GM12878 (cell line): Measurements from ENCODE around the gene MGAT5. TPM values are rescaled to one million over a fixed set of nuclear protein-coding genes. Genes with fewer than 3 reads are reported as not detected.

Experiments used
- ATAC-seq: fragments of 200-7000 bp; cut with Tn5 transposase; 3 replicates; pipeline ENCODE4 v1.9.1; 2020; ENCODE audit warnings: mild to moderate bottlenecking, moderate library complexity
- BruUV-seq: library from RNA; stranded (reverse); fragments of 400-500 nt; replicated peaks from 2 replicates; lab custom pipeline; 2021; lab: Mats Ljungman, UMichigan
- CTCF ChIA-PET: fragments of 300-600 bp; sonication (Branson Sonifier 250); formaldehyde crosslinking; extraction: SDS; loops from one replicate; lab custom pipeline; 2021; ENCODE audit warnings: inconsistent platforms; lab: Yijun Ruan, JAX
- POLR2A ChIA-PET: fragments of 350-600 bp; formaldehyde crosslinking; extraction: SDS; loops from one replicate; lab custom pipeline; 2021; ENCODE audit warnings: inconsistent platforms; lab: Charles Lee
- RAD21 ChIA-PET: fragments of 300-600 bp; sonication (Branson Sonifier 250); formaldehyde crosslinking; loops from one replicate; lab custom pipeline; 2023; ENCODE audit warnings: antibody characterized with exemption; ENCODE audit not compliant: unreplicated experiment; lab: Charles Lee
- SMC1A ChIA-PET: fragments of 300-600 bp; sonication (Branson Sonifier 250); formaldehyde crosslinking; loops from one replicate; lab custom pipeline; 2023; ENCODE audit not compliant: unreplicated experiment, uncharacterized antibody; lab: Charles Lee
- DNase-seq: peaks from one replicate; pipeline ENCODE4 v3.0.0-alpha.2; 2011; ENCODE audit warnings: low read depth, low spot score
- FAIRE-seq: peaks from 3 replicates; lab custom pipeline; 2011; peaks lifted over from hg19 to GRCh38; lab: Jason Lieb, UNC
- H2AFZ ChIP-seq: 2 replicates; pipeline ENCODE4 v1.6.0; 2011; ENCODE audit warnings: low read depth, low read length, control low read depth; ENCODE audit not compliant: control insufficient read depth
- H3K27ac ChIP-seq: 2 replicates; pipeline ENCODE4 v1.5.1; 2011; ENCODE audit warnings: control low read depth; ENCODE audit not compliant: control insufficient read depth, insufficient read depth
- H3K27me3 ChIP-seq, 2 experiments: replicated peaks in 1 of 2; 2 replicates each; pipeline versions ENCODE4 v1.6.0 to v1.6.1; 2011; ENCODE audit warnings: low read length in 1 of 2; ENCODE audit not compliant: control insufficient read depth in 2 of 2, insufficient read depth in 2 of 2
- H3K36me3 ChIP-seq, 2 experiments: 2 replicates each; pipeline ENCODE4 v1.5.1; 2011; ENCODE audit warnings: low read length in 1 of 2; ENCODE audit not compliant: control insufficient read depth in 2 of 2, insufficient read depth in 2 of 2
- H3K4me1 ChIP-seq: 2 replicates; pipeline ENCODE4 v1.6.1; 2011; ENCODE audit warnings: mild to moderate bottlenecking, low read length, moderate library complexity, mixed read lengths; ENCODE audit not compliant: control insufficient read depth, insufficient read depth
- H3K4me2 ChIP-seq: 2 replicates; pipeline ENCODE4 v1.6.0; 2011; ENCODE audit warnings: control low read depth; ENCODE audit not compliant: control insufficient read depth, insufficient read depth
- H3K4me3 ChIP-seq: fragments of 200-600 bp; sonication (generic); 2 replicates; pipeline ENCODE4 v1.5.1; 2016
- H3K79me2 ChIP-seq: 2 replicates; pipeline ENCODE4 v1.6.0; 2011; ENCODE audit warnings: low read length; ENCODE audit not compliant: control insufficient read depth, insufficient read depth
- H3K9ac ChIP-seq: 2 replicates; pipeline ENCODE4 v1.8.0; 2011; ENCODE audit warnings: low read length, control low read depth, mixed read lengths; ENCODE audit not compliant: control insufficient read depth, insufficient read depth
- H3K9me3 ChIP-seq: replicated peaks from 3 replicates; pipeline ENCODE4 v1.5.1; 2011; ENCODE audit warnings: mild to moderate bottlenecking, low read length; ENCODE audit not compliant: control insufficient read depth, insufficient read depth
- H4K20me1 ChIP-seq: 2 replicates; pipeline ENCODE4 v1.6.0; 2011; ENCODE audit not compliant: control insufficient read depth, insufficient read depth
- ATF3 ChIP-seq: IDR thresholded peaks from 2 replicates; pipeline ENCODE4 v1.6.1; 2011; ENCODE audit warnings: low read depth, mild to moderate bottlenecking, low read length, moderate library complexity, borderline replicate concordance; ENCODE audit errors: extremely low read depth
- JUNB ChIP-seq: IDR thresholded peaks from 2 replicates; pipeline ENCODE4 v1.6.1; 2016; ENCODE audit warnings: antibody characterized with exemption, mild to moderate bottlenecking
- SIX5 ChIP-seq: IDR thresholded peaks from 2 replicates; pipeline ENCODE4 v1.6.1; 2011; ENCODE audit warnings: mild to moderate bottlenecking, low read depth, low read length, moderate library complexity; ENCODE audit not compliant: severe bottlenecking
- SPI1 ChIP-seq: IDR thresholded peaks from 2 replicates; pipeline ENCODE4 v1.6.1; 2011; ENCODE audit warnings: low read depth, mild to moderate bottlenecking, low read length, moderate library complexity, borderline replicate concordance; ENCODE audit not compliant: insufficient read depth
- ZNF274 ChIP-seq: IDR thresholded peaks from one replicate; pipeline ENCODE4 v1.8.0; 2011; ENCODE audit not compliant: insufficient read length, insufficient read depth
- ZSCAN29 ChIP-seq: fragments of 450-650 bp; IDR thresholded peaks from 2 replicates; pipeline ENCODE4 v1.6.1; 2017; ENCODE audit warnings: mild to moderate bottlenecking, moderate library complexity
- WGBS: methylation state at CpG from one replicate; pipeline ENCODE4 v1.1.6; 2016; ENCODE audit warnings: low lambda C conversion rate; ENCODE audit not compliant: insufficient replicate concordance, insufficient coverage; ENCODE audit errors: missing lambda C conversion rate; 5-methylcytosine and 5-hydroxymethylcytosine counted together
- in situ Hi-C: fragments of 300-500 bp; cut with MboI; formaldehyde crosslinking; loops from 9 replicates; pipeline ENCODE4 v1.14.3; 2018; ENCODE audit warnings: mixed read lengths
- intact Hi-C: fragments of 100-400 bp; cut with micrococcal nuclease; formaldehyde crosslinking; loops from one replicate; pipeline ENCODE4 v1.14.2; 2022; ENCODE audit not compliant: unreplicated experiment
- polyA plus RNA-seq, 11 experiments: library from polyadenylated mRNA; depleted of rRNA in 4 of 11; unstranded in 6 of 11; stranded (reverse) in 5 of 11; fragments of >200 nt; fragmentation: Nextera tagmentation in 4 of 11; fragmentation: Illumina TruSeq in 1 of 11; extraction: Ambion mirVana in 4 of 11; extraction: Trizol in 1 of 11; gene quantifications; 1 replicate in 1 of 11; 2 replicates in 10 of 11; pipeline versions ENCODE4 v1.2.1 to v1.2.3, GENCODE V29; 2011 to 2016; ENCODE audit warnings: inconsistent platforms in 2 of 11, missing spikeins in 2 of 11, low read depth in 1 of 11
- total RNA-seq, 4 experiments: library from RNA; depleted of rRNA in 3 of 4; stranded (reverse); fragments of >200 nt in 3 of 4; fragmentation: Illumina TruSeq in 1 of 4; extraction: Trizol in 1 of 4; gene quantifications; 2 replicates each; pipeline versions ENCODE4 v1.2.1 to v1.2.3, GENCODE V29; 2013 to 2021

MGAT5 gene
- total and polyA plus RNA-seq, 10 of the 15 experiments (the other 5 are each of a cell fraction or from before 2014, with no cell fraction given): 4.9 to 104 (median 36.2) TPM

GRCh38 chr2:134396493-134396892 lies 142.6 kb downstream of the MGAT5 start (continued):
- no peak for TF ChIP-seq ATF3
- no peak for TF ChIP-seq SIX5
- no peak for TF ChIP-seq JUNB
- TF ChIP-seq ZNF274: no peak

- no peak overlapping the region for H2AFZ ChIP-seq
- H3K27me3 ChIP-seq: no peaks in the 10 kb centered on the region
- TF ChIP-seq SPI1 (0 out of 2 replicates have a peak, but pooled peaks have one; percentile 22), ZSCAN29 (no peak)
- ChIA-PET CTCF (interaction anchor here (1.1 kb wide), 1 partner anchor 51 kb away, joined by 3 read pairs; no protein-coding TSS in a partner anchor), RAD21 (interaction anchor here (1.6 to 2.3 kb wide), 2 partner anchors 14 to 190 kb away, joined by 4 to 5 read pairs; no protein-coding TSS in a partner anchor), SMC1A (interaction anchor here (1.2 kb wide), 1 partner anchor 14 kb away, joined by 3 read pairs; no protein-coding TSS in a partner anchor), POLR2A (no interaction called here)
- no peaks in the 10 kb centered on the region for H4K20me1 ChIP-seq
- no peak for ATAC-seq
- H3K27ac ChIP-seq: no peak overlapping the region
- intact Hi-C loops (no loop called here), in situ Hi-C loops (no loop called here)
- 82% methylated on average over 7 of the region's 7 CpGs for WGBS
- H3K36me3 ChIP-seq: peaks cover 11 to 24% of the 10 kb centered on the region in 2 experiments
- H3K4me1 ChIP-seq: peaks cover 5% of the 10 kb centered on the region; the same call in 1 of the 2 replicates
- no peak overlapping the region for H3K4me3 ChIP-seq
- no peaks in the 10 kb centered on the region for H3K9me3 ChIP-seq
- FAIRE-seq: no peak
- no peak overlapping the region for H3K4me2 ChIP-seq
- no peak overlapping the region for H3K9ac ChIP-seq
- no peak for DNase-seq
- H3K79me2 ChIP-seq: no peaks in the 10 kb centered on the region; the same call in 1 of the 2 replicates
- BruUV-seq: no TSS peak
Measured at GRCh38 chr2:134397146-134397896, 143.4 kb downstream of the MGAT5 start.
